ENCODE results near the gene FCGR1A.
"Not testable (repeated sequence)": the region's sequence is repeated elsewhere in the genome, so short reads cannot be mapped to it uniquely, and the experiment has no call there.

DNA sequence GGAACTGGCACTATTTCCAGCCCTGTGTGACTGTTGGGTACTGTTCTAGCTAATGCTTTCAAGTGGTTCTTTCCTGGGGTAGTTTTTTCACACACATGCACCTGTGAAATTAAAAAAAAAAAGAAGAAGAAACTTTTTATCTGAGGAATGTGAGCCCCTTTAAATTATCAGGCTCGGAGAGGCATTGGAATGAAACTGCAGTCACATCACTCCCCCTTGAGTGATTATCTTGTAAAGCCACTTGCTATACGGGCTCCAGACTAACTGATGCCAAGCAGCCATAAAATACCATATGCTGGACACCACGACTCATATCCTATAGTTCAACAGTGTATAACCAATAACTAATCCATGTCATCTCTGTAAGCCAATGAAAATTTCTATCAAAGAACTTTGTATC lies 5.4 kb upstream of the FCGR1A start:
- TF ChIP-seq CTCF (IDR thresholded peaks at IDR 0.05; ENCODE audit: low read depth, low read length); EZH2phosphoT487 (IDR thresholded peaks at IDR 0.05; ENCODE audit: low read depth): not testable (repeated sequence)
